GM18502 (cell line): ENCODE measurements around the gene CDK14.

Experiments used
- ATAC-seq: cut with Tn5 transposase; IDR thresholded peaks from one replicate; pipeline ENCODE4 v1.9.1; 2021; ENCODE audit warnings: mild to moderate bottlenecking; ENCODE audit not compliant: unreplicated experiment, poor library complexity

Gene CDK14

GRCh38 chr7:90968871-90969270 is 372.8 kb downstream of the CDK14 start:
- no peak for ATAC-seq

- no peak for ATAC-seq
Observed at GRCh38 chr7:90972906-90973550, 376.9 kb downstream of the CDK14 start.

GRCh38 chr7:90977056-90977455 is 380.9 kb downstream of the CDK14 start:
- ATAC-seq = no peak

- no peak for ATAC-seq
Observed at GRCh38 chr7:90980545-90980944, 384.4 kb downstream of the CDK14 start.

- no peak for ATAC-seq
Observed at GRCh38 chr7:90982228-90982627, 386.1 kb downstream of the CDK14 start.

- no peak for ATAC-seq
Observed at GRCh38 chr7:90984692-90985091, 388.6 kb downstream of the CDK14 start.

- ATAC-seq = no peak
Observed at GRCh38 chr7:90988516-90988915, 392.4 kb downstream of the CDK14 start.

GRCh38 chr7:90988996-90989765 is 393.1 kb downstream of the CDK14 start:
- no peak for ATAC-seq

- no peak for ATAC-seq
Observed at GRCh38 chr7:90994121-90994520, 398.0 kb downstream of the CDK14 start.

GRCh38 chr7:90994601-90995000 is 398.5 kb downstream of the CDK14 start:
- no peak for ATAC-seq

GRCh38 chr7:90995996-90996395 is 399.9 kb downstream of the CDK14 start:
- ATAC-seq = no peak

GRCh38 chr7:90999989-91000979 is 404.2 kb downstream of the CDK14 start:
- no peak for ATAC-seq

- ATAC-seq = no peak
Observed at GRCh38 chr7:91005024-91005423, 408.9 kb downstream of the CDK14 start.

- ATAC-seq = no peak
Observed at GRCh38 chr7:91005841-91006240, 409.7 kb downstream of the CDK14 start.

- ATAC-seq = no peak
Observed at GRCh38 chr7:91007371-91007770, 411.2 kb downstream of the CDK14 start.

- ATAC-seq = no peak
Observed at GRCh38 chr7:91013078-91013477, 417.0 kb downstream of the CDK14 start.

- ATAC-seq = no peak
Observed at GRCh38 chr7:91019686-91020385, 423.7 kb downstream of the CDK14 start.

- no peak for ATAC-seq
Observed at GRCh38 chr7:91020636-91021385, 424.7 kb downstream of the CDK14 start.

GRCh38 chr7:91021956-91022355 is 425.8 kb downstream of the CDK14 start:
- ATAC-seq = no peak
